GM11168 (cell line): Measurements from ENCODE around the gene CACNG3.
"Not testable (repeated sequence)": the region's sequence is repeated elsewhere in the genome, so short reads cannot be mapped to it uniquely, and the experiment has no call there.

Experiments used
- in situ Hi-C: fragments of 300-500 bp; cut with MboI; formaldehyde crosslinking; loops from one replicate; pipeline ENCODE4 v1.12.0; 2022; ENCODE audit warnings: low sequenced_read_pairs; ENCODE audit not compliant: unreplicated experiment

Gene CACNG3

GRCh38 chr16:24255456-24256371 lies at the start of gene CACNG3:
TSS of gene CACNG3 (plus strand) at chr16:24256335. CDS start at chr16:24256755, 420 bp downstream.
- in situ Hi-C loops = no loop called here

- in situ Hi-C loops = no loop called here
These were observed 49.2 kb upstream of the CACNG3 start for GRCh38 chr16:24206926-24207325.

GRCh38 chr16:24208710-24209109 lies 47.4 kb upstream of the CACNG3 start:
- in situ Hi-C loops = no loop called here

GRCh38 chr16:24214992-24215391 lies 41.1 kb upstream of the CACNG3 start:
- in situ Hi-C loops = no loop called here

GRCh38 chr16:24216961-24217360 lies 39.2 kb upstream of the CACNG3 start:
- in situ Hi-C loops = no loop called here

GRCh38 chr16:24217461-24217860 lies 38.7 kb upstream of the CACNG3 start:
- in situ Hi-C loops = no loop called here

- in situ Hi-C loops = no loop called here
These were observed 37.8 kb upstream of the CACNG3 start for GRCh38 chr16:24218299-24218698.

GRCh38 chr16:24221219-24221618 lies 34.9 kb upstream of the CACNG3 start:
- in situ Hi-C loops = no loop called here

- in situ Hi-C loops = no loop called here
These were observed 27.6 kb upstream of the CACNG3 start for GRCh38 chr16:24228514-24228913.

GRCh38 chr16:24232936-24233335 lies 23.2 kb upstream of the CACNG3 start:
- in situ Hi-C loops = no loop called here

GRCh38 chr16:24234737-24235136 lies 21.4 kb upstream of the CACNG3 start:
- in situ Hi-C loops = no loop called here

- in situ Hi-C loops = no loop called here
These were observed 20.3 kb upstream of the CACNG3 start for GRCh38 chr16:24235806-24236205.

GRCh38 chr16:24238846-24239245 lies 17.3 kb upstream of the CACNG3 start:
- in situ Hi-C loops = not testable (repeated sequence)

GRCh38 chr16:24246911-24247607 lies 9.1 kb upstream of the CACNG3 start:
- in situ Hi-C loops = no loop called here

GRCh38 chr16:24253192-24253591 lies 2.9 kb upstream of the CACNG3 start:
- in situ Hi-C loops = no loop called here

GRCh38 chr16:24257958-24258357 lies 1.8 kb downstream of the CACNG3 start:
- in situ Hi-C loops = no loop called here

GRCh38 chr16:24258791-24259190 lies 2.7 kb downstream of the CACNG3 start:
- in situ Hi-C loops = no loop called here

GRCh38 chr16:24262816-24263215 lies 6.7 kb downstream of the CACNG3 start:
- in situ Hi-C loops = no loop called here

- in situ Hi-C loops = no loop called here
These were observed 14.7 kb downstream of the CACNG3 start for GRCh38 chr16:24270721-24271442.

- in situ Hi-C loops = no loop called here
These were observed 16.2 kb downstream of the CACNG3 start for GRCh38 chr16:24272379-24272778.
